CD4-positive, alpha-beta T cell treated with Interleukin-10 for 1 hour (primary cell): ENCODE data around the gene ADARB2.
A peak's percentile ranks its signal among the peaks of the same experiment; 100 is the strongest.

Experiments
- DNase-seq: peaks from one replicate; pipeline ENCODE4 v3.0.0-alpha.2; 2020

The ADARB2 gene

GRCh38 chr10:1376384-1376945 lies 360.9 kb downstream of the ADARB2 start:
- no peak for DNase-seq

GRCh38 chr10:1375346-1376170 lies 361.8 kb downstream of the ADARB2 start:
- DNase-seq: no peak

- no peak for DNase-seq
Measured at GRCh38 chr10:1374511-1375345, 362.6 kb downstream of the ADARB2 start.

GRCh38 chr10:1373287-1373686 lies 364.0 kb downstream of the ADARB2 start:
- no peak for DNase-seq

- no peak for DNase-seq
Measured at GRCh38 chr10:1372212-1372611, 365.1 kb downstream of the ADARB2 start.

- DNase-seq: no peak
Measured at GRCh38 chr10:1370298-1370697, 367.0 kb downstream of the ADARB2 start.

GRCh38 chr10:1369665-1370064 lies 367.7 kb downstream of the ADARB2 start:
- no peak for DNase-seq

GRCh38 chr10:1369197-1369596 lies 368.1 kb downstream of the ADARB2 start:
- DNase-seq: no peak

- peak; percentile 6 for DNase-seq
Measured at GRCh38 chr10:1368842-1369171, 368.5 kb downstream of the ADARB2 start.

GRCh38 chr10:1367938-1368841 lies 369.1 kb downstream of the ADARB2 start:
- no peak for DNase-seq

GRCh38 chr10:1366811-1367425 lies 370.4 kb downstream of the ADARB2 start:
- DNase-seq: no peak

GRCh38 chr10:1366322-1366691 lies 371.0 kb downstream of the ADARB2 start:
- no peak for DNase-seq

GRCh38 chr10:1365540-1366321 lies 371.6 kb downstream of the ADARB2 start:
- no peak for DNase-seq

- no peak for DNase-seq
Measured at GRCh38 chr10:1364151-1364910, 373.0 kb downstream of the ADARB2 start.

GRCh38 chr10:1363446-1364121 lies 373.7 kb downstream of the ADARB2 start:
- no peak for DNase-seq

GRCh38 chr10:1362589-1363445 lies 374.5 kb downstream of the ADARB2 start:
- DNase-seq: no peak

- DNase-seq: no peak
Measured at GRCh38 chr10:1361411-1362105, 375.8 kb downstream of the ADARB2 start.

- DNase-seq: no peak
Measured at GRCh38 chr10:1360558-1361164, 376.7 kb downstream of the ADARB2 start.
